ENCODE results near the gene RASL12. TPM values are rescaled to one million over a fixed set of nuclear protein-coding genes. Genes with fewer than 3 reads are reported as not detected.

The RASL12 gene
- total RNA-seq, 6 experiments from 2014 or later, result not detected

DNA sequence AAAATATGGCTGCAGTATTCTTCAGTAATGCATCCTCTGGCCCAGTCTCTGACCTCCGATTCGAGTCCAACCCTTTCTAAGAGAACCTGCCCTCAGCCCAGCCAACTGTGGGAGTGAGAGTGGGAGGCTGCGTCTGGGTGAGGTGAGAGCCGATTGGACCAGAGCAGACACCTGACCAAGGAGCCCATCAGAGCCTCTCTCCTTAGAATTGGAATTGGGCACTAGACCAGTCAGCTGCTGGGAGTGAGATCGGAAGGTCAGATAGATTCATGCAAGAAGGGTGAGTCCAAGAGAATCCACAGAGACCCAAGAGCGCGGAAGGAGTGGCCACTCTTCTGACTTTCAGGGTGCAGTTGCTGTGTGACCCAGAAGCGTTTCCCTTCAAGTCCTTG is 10.2 kb downstream of the RASL12 start:
- no peak overlapping the region for H3K27ac Mint-ChIP-seq
- H3K9me3 Mint-ChIP-seq, result no peaks in the 10 kb centered on the region
- TF ChIP-seq, protein P1, sequence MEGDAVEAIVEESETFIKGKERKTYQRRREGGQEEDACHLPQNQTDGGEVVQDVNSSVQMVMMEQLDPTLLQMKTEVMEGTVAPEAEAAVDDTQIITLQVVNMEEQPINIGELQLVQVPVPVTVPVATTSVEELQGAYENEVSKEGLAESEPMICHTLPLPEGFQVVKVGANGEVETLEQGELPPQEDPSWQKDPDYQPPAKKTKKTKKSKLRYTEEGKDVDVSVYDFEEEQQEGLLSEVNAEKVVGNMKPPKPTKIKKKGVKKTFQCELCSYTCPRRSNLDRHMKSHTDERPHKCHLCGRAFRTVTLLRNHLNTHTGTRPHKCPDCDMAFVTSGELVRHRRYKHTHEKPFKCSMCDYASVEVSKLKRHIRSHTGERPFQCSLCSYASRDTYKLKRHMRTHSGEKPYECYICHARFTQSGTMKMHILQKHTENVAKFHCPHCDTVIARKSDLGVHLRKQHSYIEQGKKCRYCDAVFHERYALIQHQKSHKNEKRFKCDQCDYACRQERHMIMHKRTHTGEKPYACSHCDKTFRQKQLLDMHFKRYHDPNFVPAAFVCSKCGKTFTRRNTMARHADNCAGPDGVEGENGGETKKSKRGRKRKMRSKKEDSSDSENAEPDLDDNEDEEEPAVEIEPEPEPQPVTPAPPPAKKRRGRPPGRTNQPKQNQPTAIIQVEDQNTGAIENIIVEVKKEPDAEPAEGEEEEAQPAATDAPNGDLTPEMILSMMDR (IDR thresholded peaks at IDR 0.05), result no peak
- H3K4me1 Mint-ChIP-seq (ENCODE audit: low read depth), result peaks cover 16% of the 10 kb centered on the region
- no peaks in the 10 kb centered on the region for H3K36me3 Mint-ChIP-seq (ENCODE audit: low read depth)
- no peak overlapping the region for H3K4me3 Mint-ChIP-seq
- no peak for DNase-seq
- peaks cover 24% of the 10 kb centered on the region for H3K27me3 Mint-ChIP-seq (ENCODE audit: insufficient read depth)

DNA sequence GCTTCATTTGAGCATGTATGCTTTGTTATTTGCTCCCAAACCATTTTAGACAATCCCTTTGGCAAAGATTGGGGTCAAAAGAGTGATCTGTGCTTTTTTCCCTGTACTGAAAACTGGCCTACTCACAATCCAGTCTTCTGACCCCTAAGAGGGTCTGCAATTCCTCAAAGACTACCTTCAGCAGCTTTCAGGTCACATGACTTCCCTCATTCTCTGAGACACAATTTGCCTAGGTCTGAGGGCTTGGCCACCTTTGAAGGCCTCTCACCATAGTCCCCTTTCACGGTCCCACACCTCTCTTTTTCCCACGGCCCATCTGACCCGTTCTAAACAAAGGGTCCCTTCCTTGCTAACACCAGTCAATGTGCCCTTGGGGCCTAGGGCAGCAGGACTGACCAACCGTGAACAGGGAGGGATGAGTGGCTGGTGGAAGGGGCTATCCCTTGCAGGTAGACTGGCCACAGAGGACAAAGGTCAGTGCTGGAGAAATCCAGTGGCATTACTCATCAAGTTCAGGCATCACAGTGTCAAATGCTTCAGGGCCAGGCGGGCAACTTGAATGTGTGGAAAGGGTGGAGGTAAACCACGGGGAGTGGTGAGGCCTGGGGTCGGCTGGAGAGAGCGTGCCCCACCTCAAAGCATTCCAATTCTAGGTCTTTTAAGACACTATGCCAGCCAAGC is 10.8 kb downstream of the RASL12 start:
- no peak for DNase-seq
- no peaks in the 10 kb centered on the region for H3K36me3 Mint-ChIP-seq (ENCODE audit: low read depth)
- no peaks in the 10 kb centered on the region for H3K9me3 Mint-ChIP-seq
- H3K4me3 Mint-ChIP-seq, result no peak overlapping the region
- peaks cover 16% of the 10 kb centered on the region for H3K4me1 Mint-ChIP-seq (ENCODE audit: low read depth)
- TF ChIP-seq, protein P1 (IDR thresholded peaks at IDR 0.05), result no peak
- no peak overlapping the region for H3K27ac Mint-ChIP-seq
- H3K27me3 Mint-ChIP-seq (ENCODE audit: insufficient read depth), result peaks cover 20% of the 10 kb centered on the region

DNA sequence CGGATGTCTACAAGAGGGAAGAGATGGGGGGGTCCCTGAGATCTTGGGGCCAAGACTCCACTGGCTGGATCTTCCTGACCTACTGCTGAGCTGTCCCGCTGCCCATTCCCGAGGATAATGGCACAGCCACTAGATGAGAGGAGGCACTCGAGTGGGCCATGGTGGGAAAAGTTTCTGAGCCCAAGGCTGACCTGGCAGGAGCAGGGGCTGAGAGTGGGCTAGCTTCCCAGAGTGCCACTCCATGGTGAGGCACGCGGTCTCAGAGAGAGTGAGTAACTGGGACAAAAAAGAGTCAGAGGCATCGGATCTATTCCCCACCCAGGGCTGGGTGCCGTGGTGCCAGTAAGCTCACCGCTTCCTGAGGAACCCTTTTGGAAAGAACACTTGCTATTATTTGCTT is 11.7 kb downstream of the RASL12 start:
- H3K27me3 Mint-ChIP-seq (ENCODE audit: insufficient read depth), result peaks cover 20% of the 10 kb centered on the region
- TF ChIP-seq, protein P1 (IDR thresholded peaks at IDR 0.05), result no peak
- no peak overlapping the region for H3K4me3 Mint-ChIP-seq
- H3K4me1 Mint-ChIP-seq (ENCODE audit: low read depth), result peaks cover 18% of the 10 kb centered on the region
- H3K36me3 Mint-ChIP-seq (ENCODE audit: low read depth), result no peaks in the 10 kb centered on the region
- no peaks in the 10 kb centered on the region for H3K9me3 Mint-ChIP-seq
- no peak for DNase-seq
- H3K27ac Mint-ChIP-seq, result no peak overlapping the region

DNA sequence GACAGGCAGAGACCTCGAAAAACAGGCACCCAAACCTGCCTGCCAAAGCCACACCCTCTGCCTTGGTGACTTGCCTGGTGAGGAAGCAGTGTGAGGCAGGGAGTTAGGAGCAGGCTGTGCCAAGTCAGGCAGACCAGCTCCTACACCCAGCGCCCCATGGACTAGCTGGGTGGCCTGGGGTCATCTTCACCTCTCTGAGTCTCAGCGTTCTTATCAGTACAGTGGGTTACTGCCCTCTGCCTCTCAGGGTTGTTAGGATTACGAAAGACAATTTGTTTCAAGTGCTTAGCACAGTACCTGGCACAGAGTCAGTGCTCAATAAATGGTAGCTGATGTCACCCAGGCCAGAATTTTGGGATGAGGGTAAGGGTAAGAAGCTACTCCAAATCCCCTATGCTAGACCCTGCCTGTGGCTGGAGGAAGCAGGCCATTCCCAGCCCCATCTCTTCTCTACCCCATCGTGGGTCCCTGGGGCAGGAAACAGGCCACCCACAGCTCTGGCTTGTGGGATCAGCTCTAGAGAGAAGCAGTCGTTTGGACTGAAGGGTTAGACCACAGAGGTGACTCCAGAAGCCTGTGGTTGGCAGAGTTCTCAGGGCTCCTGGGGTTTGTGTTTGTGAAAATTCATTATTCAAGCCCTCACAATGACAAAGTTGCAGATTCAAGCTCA is 12.5 kb downstream of the RASL12 start:
- Mint-ChIP-seq H3K9me3 (no peaks in the 10 kb centered on the region), H3K36me3 (ENCODE audit: low read depth) (no peaks in the 10 kb centered on the region)

DNA sequence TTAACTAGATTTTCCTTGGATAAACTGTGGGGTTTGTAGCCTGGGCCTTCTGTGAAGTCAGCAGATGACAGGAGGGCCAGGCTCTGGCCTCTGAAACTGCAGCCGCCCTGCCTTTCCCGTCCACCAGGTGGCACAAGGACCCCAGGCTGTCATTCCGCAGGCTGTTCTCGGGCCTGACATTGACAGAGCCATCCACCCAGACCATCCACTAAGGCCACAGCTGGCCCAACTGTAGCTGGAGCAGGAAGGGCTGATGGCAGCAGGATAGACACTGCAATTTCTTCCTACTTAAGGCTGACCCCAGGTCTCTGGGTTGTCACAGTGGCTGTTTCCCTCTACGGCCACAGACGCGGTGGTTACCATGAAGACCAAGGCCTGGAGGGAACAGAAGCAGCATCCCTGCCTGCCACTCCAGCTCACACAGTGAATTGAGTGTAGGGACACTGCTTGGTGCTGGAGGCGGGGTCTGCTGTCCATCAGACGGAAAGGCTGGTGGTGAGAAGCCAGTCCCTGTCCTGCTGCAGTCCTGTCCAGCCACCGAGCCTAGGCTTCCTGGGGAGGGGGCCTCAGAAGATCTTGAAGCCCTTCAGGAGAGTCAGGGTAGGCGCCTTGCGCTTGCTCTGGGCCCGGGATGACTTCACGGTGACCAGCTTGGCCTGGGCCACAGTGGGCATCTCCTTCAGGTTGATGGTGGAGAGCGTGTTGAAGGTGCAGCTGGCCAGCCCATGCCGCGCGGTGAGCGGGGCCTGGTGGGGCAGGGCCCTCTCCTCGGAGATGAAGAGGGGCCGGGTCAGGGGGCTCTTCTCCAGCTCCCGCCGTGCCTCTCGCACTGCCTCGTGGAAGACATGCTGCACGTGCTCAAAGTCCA is 13.2 kb downstream of the RASL12 start:
- peaks cover 17% of the 10 kb centered on the region for H3K27me3 Mint-ChIP-seq (ENCODE audit: insufficient read depth)
- no peak overlapping the region for H3K27ac Mint-ChIP-seq
- TF ChIP-seq, protein P1 (IDR thresholded peaks at IDR 0.05), result peak; percentile 96
- peaks cover 34% of the 10 kb centered on the region for H3K4me1 Mint-ChIP-seq (ENCODE audit: low read depth)
- DNase-seq, result peak; percentile 50
- no peak overlapping the region for H3K4me3 Mint-ChIP-seq
- no peaks in the 10 kb centered on the region for H3K36me3 Mint-ChIP-seq (ENCODE audit: low read depth)
- H3K9me3 Mint-ChIP-seq, result no peaks in the 10 kb centered on the region

More for the DNA sequence above, 12.5 kb downstream of the RASL12 start:
- Mint-ChIP-seq H3K4me3 (no peak overlapping the region), H3K27ac (no peak overlapping the region), H3K27me3 (ENCODE audit: insufficient read depth) (peaks cover 17% of the 10 kb centered on the region), H3K4me1 (ENCODE audit: low read depth) (peaks cover 26% of the 10 kb centered on the region)
- TF ChIP-seq, protein P1 (IDR thresholded peaks at IDR 0.05), result no peak
- DNase-seq, result no peak

Data from HFFc6 (cell line).